Activated T-helper 9 cell treated with anti-CD3 and anti-CD28 coated beads, Interleukin-2, amount 50 U/mL, for 16 hours (primary cell): Measurements from ENCODE around the gene APOL5.
"Not testable (repeated sequence)": the region's sequence is repeated elsewhere in the genome, so short reads cannot be mapped to it uniquely, and the experiment has no call there.

ENCODE experiments used
- DNase-seq: peaks from one replicate; pipeline ENCODE4 v3.0.0-alpha.2; 2020; ENCODE audit warnings: low read depth

The APOL5 gene

GRCh38 chr22:35717572-35717971, at the start of gene APOL5:
Gene APOL5 (plus strand): TSS chr22:35717872. CDS start chr22:35717872, 0 bp downstream.
- DNase-seq, result no peak

- no peak for DNase-seq
Measured at GRCh38 chr22:35674335-35674734, 43.3 kb upstream of the APOL5 start.

GRCh38 chr22:35676065-35676464, 41.6 kb upstream of the APOL5 start:
- DNase-seq, result not testable (repeated sequence)

GRCh38 chr22:35677460-35678187, 40.0 kb upstream of the APOL5 start:
- no peak for DNase-seq

- no peak for DNase-seq
Measured at GRCh38 chr22:35678836-35679235, 38.8 kb upstream of the APOL5 start.

GRCh38 chr22:35679492-35679891, 38.2 kb upstream of the APOL5 start:
- peak; percentile 59 for DNase-seq

GRCh38 chr22:35681454-35682052, 36.1 kb upstream of the APOL5 start:
- DNase-seq, result no peak

- DNase-seq, result no peak
Measured at GRCh38 chr22:35683560-35683959, 34.1 kb upstream of the APOL5 start.

GRCh38 chr22:35684270-35684700, 33.4 kb upstream of the APOL5 start:
- no peak for DNase-seq

- no peak for DNase-seq
Measured at GRCh38 chr22:35684732-35685131, 32.9 kb upstream of the APOL5 start.

GRCh38 chr22:35685731-35686130, 31.9 kb upstream of the APOL5 start:
- no peak for DNase-seq

- no peak for DNase-seq
Measured at GRCh38 chr22:35686298-35686697, 31.4 kb upstream of the APOL5 start.

GRCh38 chr22:35687461-35687860, 30.2 kb upstream of the APOL5 start:
- no peak for DNase-seq

GRCh38 chr22:35688913-35689675, 28.6 kb upstream of the APOL5 start:
- DNase-seq, result no peak

- DNase-seq, result no peak
Measured at GRCh38 chr22:35690001-35690400, 27.7 kb upstream of the APOL5 start.

GRCh38 chr22:35695202-35695601, 22.5 kb upstream of the APOL5 start:
- DNase-seq, result no peak

- no peak for DNase-seq
Measured at GRCh38 chr22:35697142-35697541, 20.5 kb upstream of the APOL5 start.

- DNase-seq, result not testable (repeated sequence)
Measured at GRCh38 chr22:35699852-35700251, 17.8 kb upstream of the APOL5 start.

GRCh38 chr22:35703861-35704584, 13.6 kb upstream of the APOL5 start:
- DNase-seq, result no peak

GRCh38 chr22:35705141-35705540, 12.5 kb upstream of the APOL5 start:
- DNase-seq, result no peak

- no peak for DNase-seq
Measured at GRCh38 chr22:35708453-35708852, 9.2 kb upstream of the APOL5 start.

- no peak for DNase-seq
Measured at GRCh38 chr22:35708917-35709316, 8.8 kb upstream of the APOL5 start.
